Caco-2 (cell line): ENCODE results near the gene SUPT6H. TPM values are rescaled to one million over a fixed set of nuclear protein-coding genes. Genes with fewer than 3 reads are reported as not detected.

Experiments used
- BruUV-seq: library from RNA; stranded (reverse); fragments of 400-500 nt; replicated peaks from 2 replicates; lab custom pipeline; 2021; lab: Mats Ljungman, UMichigan
- CTCF ChIA-PET: fragments of 300-600 bp; sonication (Branson Sonifier 250); formaldehyde crosslinking; loops from one replicate; lab custom pipeline; 2022; ENCODE audit warnings: antibody characterized with exemption; lab: Charles Lee
- POLR2A ChIA-PET: fragments of 300-600 bp; sonication (Branson Sonifier 250); formaldehyde crosslinking; loops from one replicate; lab custom pipeline; 2022; ENCODE audit warnings: antibody characterized with exemption; lab: Charles Lee
- DNase-seq, 2 experiments: peaks; one replicate each; pipeline versions ENCODE4 v3.0.0 to v3.0.0-alpha.2; 2020 to 2022
- H3K27me3 ChIP-seq: replicated peaks from 2 replicates; pipeline ENCODE4 v1.6.0; 2011; ENCODE audit warnings: low read length; ENCODE audit not compliant: control insufficient read depth, insufficient read depth
- H3K36me3 ChIP-seq: 2 replicates; pipeline ENCODE4 v1.5.1; 2011; ENCODE audit warnings: low read length; ENCODE audit not compliant: control insufficient read depth, insufficient read depth
- H3K4me1 ChIP-seq: fragments of 250-450 bp; sonication (Bioruptor Pico); 2 replicates; pipeline ENCODE4 v1.5.1; 2020; ENCODE audit warnings: mild to moderate bottlenecking
- H3K4me3 ChIP-seq: 2 replicates; pipeline ENCODE4 v1.5.1; 2011; ENCODE audit warnings: low read depth, mild to moderate bottlenecking, control low read depth, low read length
- H3K9me3 ChIP-seq: fragments of 250-450 bp; sonication (Bioruptor Pico); 2 replicates; pipeline ENCODE4 v1.5.1; 2020; ENCODE audit warnings: mild to moderate bottlenecking, moderate library complexity
- H3K27ac Mint-ChIP-seq: one replicate; pipeline ENCODE4 v1.8.0; 2022; ENCODE audit warnings: mixed read lengths; ENCODE audit not compliant: unreplicated experiment
- H3K27me3 Mint-ChIP-seq: one replicate; pipeline ENCODE4 v1.8.0; 2022; ENCODE audit warnings: mixed read lengths; ENCODE audit not compliant: insufficient read depth, unreplicated experiment
- H3K36me3 Mint-ChIP-seq: one replicate; pipeline ENCODE4 v1.8.0; 2022; ENCODE audit warnings: mild to moderate bottlenecking, mixed read lengths; ENCODE audit not compliant: insufficient read depth, unreplicated experiment
- H3K4me1 Mint-ChIP-seq: one replicate; pipeline ENCODE4 v1.8.0; 2022; ENCODE audit warnings: low read depth, mixed read lengths; ENCODE audit not compliant: unreplicated experiment
- H3K4me3 Mint-ChIP-seq: one replicate; pipeline ENCODE4 v1.8.0; 2022; ENCODE audit warnings: mild to moderate bottlenecking, moderate library complexity, mixed read lengths; ENCODE audit not compliant: unreplicated experiment
- H3K9me3 Mint-ChIP-seq: one replicate; pipeline ENCODE4 v1.8.0; 2022; ENCODE audit warnings: mixed read lengths; ENCODE audit not compliant: unreplicated experiment
- intact Hi-C: fragments of 100-400 bp; cut with micrococcal nuclease; formaldehyde crosslinking; loops from one replicate; pipeline ENCODE4 v1.10.0; 2022; ENCODE audit not compliant: unreplicated experiment
- total RNA-seq: library from RNA; stranded (reverse); gene quantifications from 2 replicates; pipeline ENCODE4 v1.2.3, GENCODE V29; 2022
- TF ChIP-seq, protein P1 (sequence below), 2 experiments: fragments of 200-600 bp in 1 of 2; IDR thresholded peaks; 1 replicate in 1 of 2; 2 replicates in 1 of 2; pipeline versions ENCODE4 v1.5.1 to v1.8.0; 2011 to 2022; ENCODE audit warnings: antibody characterized with exemption in 1 of 2, control low read depth in 1 of 2, inconsistent platforms in 1 of 2, low read depth in 1 of 2, low read length in 1 of 2, mild to moderate bottlenecking in 1 of 2, moderate library complexity in 1 of 2; ENCODE audit not compliant: insufficient read depth in 1 of 2, severe bottlenecking in 1 of 2, unreplicated experiment in 1 of 2

The SUPT6H gene
- total RNA-seq, 1 experiment from 2014 or later: 129 TPM

DNA sequence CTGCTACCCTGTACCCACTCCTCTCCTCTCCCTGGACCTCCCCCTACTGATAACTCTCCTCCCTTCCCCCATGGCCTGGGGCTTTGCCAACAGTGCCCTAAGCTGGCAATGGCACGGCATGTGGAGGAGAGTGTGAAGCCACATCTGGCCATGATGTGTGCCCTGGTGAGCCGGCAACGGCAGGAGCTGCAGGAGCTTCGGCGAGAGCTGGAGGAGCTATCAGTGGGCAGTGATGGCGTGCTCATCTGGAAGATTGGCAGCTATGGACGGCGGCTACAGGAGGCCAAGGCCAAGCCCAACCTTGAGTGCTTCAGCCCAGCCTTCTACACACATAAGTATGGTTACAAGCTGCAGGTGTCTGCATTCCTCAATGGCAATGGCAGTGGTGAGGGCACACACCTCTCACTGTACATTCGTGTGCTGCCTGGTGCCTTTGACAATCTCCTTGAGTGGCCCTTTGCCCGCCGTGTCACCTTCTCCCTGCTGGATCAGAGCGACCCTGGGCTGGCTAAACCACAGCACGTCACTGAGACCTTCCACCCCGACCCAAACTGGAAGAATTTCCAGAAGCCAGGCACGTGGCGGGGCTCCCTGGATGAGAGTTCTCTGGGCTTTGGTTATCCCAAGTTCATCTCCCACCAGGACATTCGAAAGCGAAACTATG, 87.0 kb downstream of the SUPT6H start:
- no peaks in the 10 kb centered on the region for H3K27me3 Mint-ChIP-seq
- H3K27me3 ChIP-seq: no peaks in the 10 kb centered on the region
- intact Hi-C loops: no loop called here
- H3K36me3 ChIP-seq: peaks cover 24% of the 10 kb centered on the region
- CTCF ChIA-PET: interaction anchor here (0.9 to 9.5 kb wide), 5 partner anchors 16 to 153 kb away, joined by 4 to 324 read pairs (median 16); partner anchors contain the start of genes NEK8, RPL23A and TLCD1
- peaks cover 12% of the 10 kb centered on the region for H3K4me1 Mint-ChIP-seq
- peaks cover 93% of the 10 kb centered on the region for H3K36me3 Mint-ChIP-seq
- DNase-seq: no peak
- H3K9me3 Mint-ChIP-seq: no peaks in the 10 kb centered on the region
- no TSS peak for BruUV-seq
- peaks cover 28% of the 10 kb centered on the region for H3K4me1 ChIP-seq
- TF ChIP-seq, protein P1, sequence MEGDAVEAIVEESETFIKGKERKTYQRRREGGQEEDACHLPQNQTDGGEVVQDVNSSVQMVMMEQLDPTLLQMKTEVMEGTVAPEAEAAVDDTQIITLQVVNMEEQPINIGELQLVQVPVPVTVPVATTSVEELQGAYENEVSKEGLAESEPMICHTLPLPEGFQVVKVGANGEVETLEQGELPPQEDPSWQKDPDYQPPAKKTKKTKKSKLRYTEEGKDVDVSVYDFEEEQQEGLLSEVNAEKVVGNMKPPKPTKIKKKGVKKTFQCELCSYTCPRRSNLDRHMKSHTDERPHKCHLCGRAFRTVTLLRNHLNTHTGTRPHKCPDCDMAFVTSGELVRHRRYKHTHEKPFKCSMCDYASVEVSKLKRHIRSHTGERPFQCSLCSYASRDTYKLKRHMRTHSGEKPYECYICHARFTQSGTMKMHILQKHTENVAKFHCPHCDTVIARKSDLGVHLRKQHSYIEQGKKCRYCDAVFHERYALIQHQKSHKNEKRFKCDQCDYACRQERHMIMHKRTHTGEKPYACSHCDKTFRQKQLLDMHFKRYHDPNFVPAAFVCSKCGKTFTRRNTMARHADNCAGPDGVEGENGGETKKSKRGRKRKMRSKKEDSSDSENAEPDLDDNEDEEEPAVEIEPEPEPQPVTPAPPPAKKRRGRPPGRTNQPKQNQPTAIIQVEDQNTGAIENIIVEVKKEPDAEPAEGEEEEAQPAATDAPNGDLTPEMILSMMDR (IDR thresholded peaks at IDR 0.05; ENCODE audit: insufficient read depth in 1 of 2, low read depth in 1 of 2, low read length in 1 of 2, severe bottlenecking in 1 of 2, unreplicated experiment in 1 of 2): no peak
- POLR2A ChIA-PET: interaction anchor here (1.5 to 8.1 kb wide), 2 partner anchors 22 to 39 kb away, joined by 3 to 165 read pairs; partner anchors contain the start of genes NEK8 and TLCD1
- peak overlapping the region; percentile 81 for H3K27ac Mint-ChIP-seq
- no peak overlapping the region for H3K4me3 ChIP-seq
- H3K4me3 Mint-ChIP-seq: peak overlapping the region; percentile 43
- H3K9me3 ChIP-seq: no peaks in the 10 kb centered on the region

DNA sequence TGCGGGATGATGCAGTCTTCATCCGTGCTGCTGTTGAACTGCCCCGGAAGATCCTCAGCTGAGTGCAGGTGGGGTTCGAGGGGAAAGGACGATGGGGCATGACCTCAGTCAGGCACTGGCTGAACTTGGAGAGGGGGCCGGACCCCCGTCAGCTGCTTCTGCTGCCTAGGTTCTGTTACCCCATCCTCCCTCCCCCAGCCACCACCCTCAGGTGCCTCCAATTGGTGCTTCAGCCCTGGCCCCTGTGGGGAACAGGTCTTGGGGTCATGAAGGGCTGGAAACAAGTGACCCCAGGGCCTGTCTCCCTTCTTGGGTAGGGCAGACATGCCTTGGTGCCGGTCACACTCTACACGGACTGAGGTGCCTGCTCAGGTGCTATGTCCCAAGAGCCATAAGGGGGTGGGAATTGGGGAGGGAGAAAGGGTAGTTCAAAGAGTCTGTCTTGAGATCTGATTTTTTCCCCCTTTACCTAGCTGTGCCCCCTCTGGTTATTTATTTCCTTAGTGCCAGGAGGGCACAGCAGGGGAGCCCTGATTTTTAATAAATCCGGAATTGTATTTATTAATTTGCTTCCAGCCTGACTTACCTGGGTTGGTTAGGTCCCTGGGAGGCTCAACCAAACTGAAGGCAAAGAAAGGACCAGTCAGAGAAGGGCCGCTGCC, 87.6 kb downstream of the SUPT6H start:
- Histone ChIP-seq H3K36me3 (peaks cover 24% of the 10 kb centered on the region), H3K9me3 (no peaks in the 10 kb centered on the region), H3K4me1 (peaks cover 28% of the 10 kb centered on the region), H3K27me3 (no peaks in the 10 kb centered on the region), H3K4me3 (no peak overlapping the region)
- no TSS peak for BruUV-seq
- intact Hi-C loops: loop anchor here (1.0 kb wide), 1 partner anchor 22 kb away; no protein-coding TSS in a partner anchor
- ChIA-PET POLR2A (interaction anchor here (1.0 to 8.1 kb wide), 4 partner anchors 22 to 39 kb away, joined by 3 to 165 read pairs (median 36); partner anchors contain the start of genes NEK8, RPL23A and TLCD1), CTCF (interaction anchor here (0.5 to 9.5 kb wide), 18 partner anchors 9 to 559 kb away, joined by 3 to 324 read pairs (median 4); partner anchors contain the start of genes NEK8, PHF12, RPL23A and SDF2)
- no peak for DNase-seq
- Mint-ChIP-seq H3K9me3 (no peaks in the 10 kb centered on the region), H3K27ac (peak overlapping the region; percentile 81), H3K36me3 (peaks cover 92% of the 10 kb centered on the region), H3K27me3 (no peaks in the 10 kb centered on the region), H3K4me1 (peaks cover 12% of the 10 kb centered on the region), H3K4me3 (no peak overlapping the region)
- TF ChIP-seq, protein P1 (IDR thresholded peaks at IDR 0.05; ENCODE audit: insufficient read depth in 1 of 2, low read depth in 1 of 2, low read length in 1 of 2, severe bottlenecking in 1 of 2, unreplicated experiment in 1 of 2): no peak
